ENCODE data around the gene NRF1. TPM values are rescaled to one million over a fixed set of nuclear protein-coding genes. Genes with fewer than 3 reads are reported as not detected.

Gene NRF1
- total RNA-seq, 1 experiment from 2014 or later, result 25.9 TPM

DNA sequence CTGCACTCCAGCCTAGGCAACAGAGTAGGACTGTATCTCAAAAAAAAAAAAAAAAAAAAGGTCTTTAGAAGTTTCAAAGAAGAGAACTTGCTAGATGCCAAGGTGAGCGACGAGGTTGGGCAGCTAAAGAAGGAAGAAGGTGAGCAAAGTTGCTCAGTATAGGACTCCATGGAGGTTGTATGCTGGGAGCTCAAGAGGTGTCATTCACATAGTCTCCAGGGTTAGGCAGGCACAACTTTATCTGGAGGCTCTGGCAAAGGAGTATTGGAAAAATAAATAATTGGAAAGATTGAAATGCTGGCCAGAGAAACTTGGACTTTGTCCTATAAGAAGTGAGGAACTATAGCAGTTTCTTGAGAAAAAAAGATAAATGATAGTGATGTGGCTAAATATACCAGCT lies 74.5 kb downstream of the NRF1 start:
- Histone ChIP-seq H3K9me3 (ENCODE audit: control insufficient read depth in 1 of 2, insufficient read depth in 1 of 2, low read depth in 1 of 2, low read length in 2 of 2) (no peaks in the 10 kb centered on the region), H4K20me1 (ENCODE audit: insufficient read depth) (no peaks in the 10 kb centered on the region), H3K4me2 (ENCODE audit: low read length) (no peak overlapping the region), H2AFZ (ENCODE audit: low read depth, low read length, poor library complexity, severe bottlenecking) (no peak overlapping the region), H3K4me1 (ENCODE audit: control insufficient read depth in 1 of 2, insufficient read depth in 2 of 2, low read length in 2 of 2) (no peaks in the 10 kb centered on the region), H3K4me3 (replicated peaks in 1 of 2; ENCODE audit: low read depth in 1 of 2, low read length in 2 of 2) (no peak overlapping the region), H3K9me2 (ENCODE audit: insufficient read depth) (no peaks in the 10 kb centered on the region), H3K79me2 (ENCODE audit: insufficient read depth, low read length) (no peaks in the 10 kb centered on the region), H3K27me3 (ENCODE audit: insufficient read depth, low read length) (no peaks in the 10 kb centered on the region), H3K27ac (ENCODE audit: low read depth, low read length) (no peak overlapping the region), H3K36me3 (ENCODE audit: control insufficient read depth in 1 of 2, insufficient read depth in 2 of 2, low read length in 2 of 2) (no peaks in the 10 kb centered on the region), H3K9ac (ENCODE audit: low read length) (no peak overlapping the region)
- no peak for ATAC-seq
- POLR2A ChIA-PET, result no interaction called here
- CTCF ChIA-PET, result no interaction called here
- no TSS peak for BruUV-seq (replicated peaks)
- DNase-seq (ENCODE audit: low read depth, low spot score), result no peak
- RAD21 ChIA-PET (ENCODE audit: low non-redundant PET in 1 of 2, low total read pairs in 2 of 2, uncharacterized antibody in 2 of 2, unreplicated experiment in 2 of 2), result no interaction called here
- intact Hi-C loops (cut with micrococcal nuclease), result no loop called here
- no peak for TF ChIP-seq EZH2 (IDR thresholded peaks at IDR 0.05)
- TF ChIP-seq, protein P1, sequence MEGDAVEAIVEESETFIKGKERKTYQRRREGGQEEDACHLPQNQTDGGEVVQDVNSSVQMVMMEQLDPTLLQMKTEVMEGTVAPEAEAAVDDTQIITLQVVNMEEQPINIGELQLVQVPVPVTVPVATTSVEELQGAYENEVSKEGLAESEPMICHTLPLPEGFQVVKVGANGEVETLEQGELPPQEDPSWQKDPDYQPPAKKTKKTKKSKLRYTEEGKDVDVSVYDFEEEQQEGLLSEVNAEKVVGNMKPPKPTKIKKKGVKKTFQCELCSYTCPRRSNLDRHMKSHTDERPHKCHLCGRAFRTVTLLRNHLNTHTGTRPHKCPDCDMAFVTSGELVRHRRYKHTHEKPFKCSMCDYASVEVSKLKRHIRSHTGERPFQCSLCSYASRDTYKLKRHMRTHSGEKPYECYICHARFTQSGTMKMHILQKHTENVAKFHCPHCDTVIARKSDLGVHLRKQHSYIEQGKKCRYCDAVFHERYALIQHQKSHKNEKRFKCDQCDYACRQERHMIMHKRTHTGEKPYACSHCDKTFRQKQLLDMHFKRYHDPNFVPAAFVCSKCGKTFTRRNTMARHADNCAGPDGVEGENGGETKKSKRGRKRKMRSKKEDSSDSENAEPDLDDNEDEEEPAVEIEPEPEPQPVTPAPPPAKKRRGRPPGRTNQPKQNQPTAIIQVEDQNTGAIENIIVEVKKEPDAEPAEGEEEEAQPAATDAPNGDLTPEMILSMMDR (IDR thresholded peaks at IDR 0.05 in 2 of 3, conservative IDR thresholded peaks at IDR 0.05 in 1 of 3; ENCODE audit: borderline replicate concordance in 1 of 3, insufficient read depth in 1 of 3, low read depth in 2 of 3, low read length in 2 of 3), result no peak
- TF ChIP-seq POLR2AphosphoS5 (IDR thresholded peaks at IDR 0.05; ENCODE audit: low read depth, low read length), result no peak
- TF ChIP-seq FOSL1 (IDR thresholded peaks at IDR 0.05; ENCODE audit: low read depth), result no peak
- no peak for TF ChIP-seq CEBPB (IDR thresholded peaks at IDR 0.05; ENCODE audit: low read depth)
- no peak for TF ChIP-seq YY1 (IDR thresholded peaks at IDR 0.05; ENCODE audit: extremely low read depth, insufficient replicate concordance, low read depth, low read length)
- TF ChIP-seq, protein P2, sequence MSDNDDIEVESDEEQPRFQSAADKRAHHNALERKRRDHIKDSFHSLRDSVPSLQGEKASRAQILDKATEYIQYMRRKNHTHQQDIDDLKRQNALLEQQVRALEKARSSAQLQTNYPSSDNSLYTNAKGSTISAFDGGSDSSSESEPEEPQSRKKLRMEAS (IDR thresholded peaks at IDR 0.05), result no peak
- no peak for TF ChIP-seq ZNF274 (IDR thresholded peaks at IDR 0.05; ENCODE audit: low read depth, low read length)
- TF ChIP-seq EGR1 (IDR thresholded peaks at IDR 0.05; ENCODE audit: low read depth), result no peak
- TF ChIP-seq TCF7L2 (IDR thresholded peaks at IDR 0.05; ENCODE audit: borderline replicate concordance, extremely low read depth, insufficient read depth, insufficient read length), result no peak
- no peak for TF ChIP-seq POLR2A (IDR thresholded peaks at IDR 0.05; ENCODE audit: borderline replicate concordance, extremely low read depth, insufficient read depth, insufficient read length)
- no peak for TF ChIP-seq RAD21 (IDR thresholded peaks at IDR 0.05; ENCODE audit: low read depth)
- no peak for TF ChIP-seq SP1 (IDR thresholded peaks at IDR 0.05; ENCODE audit: low read depth)
- TF ChIP-seq EZH2phosphoT487 (IDR thresholded peaks at IDR 0.05; ENCODE audit: borderline replicate concordance), result no peak
- TF ChIP-seq ZBTB33 (IDR thresholded peaks at IDR 0.05; ENCODE audit: extremely low read depth, insufficient replicate concordance, low read length), result no peak
- no peak for TF ChIP-seq ATF3 (IDR thresholded peaks at IDR 0.05)
- TF ChIP-seq CBX3 (IDR thresholded peaks at IDR 0.05; ENCODE audit: low read depth), result no peak
- no peak for TF ChIP-seq JUND (IDR thresholded peaks at IDR 0.05)
- TF ChIP-seq, protein P3, sequence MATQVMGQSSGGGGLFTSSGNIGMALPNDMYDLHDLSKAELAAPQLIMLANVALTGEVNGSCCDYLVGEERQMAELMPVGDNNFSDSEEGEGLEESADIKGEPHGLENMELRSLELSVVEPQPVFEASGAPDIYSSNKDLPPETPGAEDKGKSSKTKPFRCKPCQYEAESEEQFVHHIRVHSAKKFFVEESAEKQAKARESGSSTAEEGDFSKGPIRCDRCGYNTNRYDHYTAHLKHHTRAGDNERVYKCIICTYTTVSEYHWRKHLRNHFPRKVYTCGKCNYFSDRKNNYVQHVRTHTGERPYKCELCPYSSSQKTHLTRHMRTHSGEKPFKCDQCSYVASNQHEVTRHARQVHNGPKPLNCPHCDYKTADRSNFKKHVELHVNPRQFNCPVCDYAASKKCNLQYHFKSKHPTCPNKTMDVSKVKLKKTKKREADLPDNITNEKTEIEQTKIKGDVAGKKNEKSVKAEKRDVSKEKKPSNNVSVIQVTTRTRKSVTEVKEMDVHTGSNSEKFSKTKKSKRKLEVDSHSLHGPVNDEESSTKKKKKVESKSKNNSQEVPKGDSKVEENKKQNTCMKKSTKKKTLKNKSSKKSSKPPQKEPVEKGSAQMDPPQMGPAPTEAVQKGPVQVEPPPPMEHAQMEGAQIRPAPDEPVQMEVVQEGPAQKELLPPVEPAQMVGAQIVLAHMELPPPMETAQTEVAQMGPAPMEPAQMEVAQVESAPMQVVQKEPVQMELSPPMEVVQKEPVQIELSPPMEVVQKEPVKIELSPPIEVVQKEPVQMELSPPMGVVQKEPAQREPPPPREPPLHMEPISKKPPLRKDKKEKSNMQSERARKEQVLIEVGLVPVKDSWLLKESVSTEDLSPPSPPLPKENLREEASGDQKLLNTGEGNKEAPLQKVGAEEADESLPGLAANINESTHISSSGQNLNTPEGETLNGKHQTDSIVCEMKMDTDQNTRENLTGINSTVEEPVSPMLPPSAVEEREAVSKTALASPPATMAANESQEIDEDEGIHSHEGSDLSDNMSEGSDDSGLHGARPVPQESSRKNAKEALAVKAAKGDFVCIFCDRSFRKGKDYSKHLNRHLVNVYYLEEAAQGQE (IDR thresholded peaks at IDR 0.05; ENCODE audit: low read depth), result no peak
